ENCODE results near the gene MED28. TPM values are rescaled to one million over a fixed set of nuclear protein-coding genes. Genes with fewer than 3 reads are reported as not detected.

The MED28 gene, protein sequence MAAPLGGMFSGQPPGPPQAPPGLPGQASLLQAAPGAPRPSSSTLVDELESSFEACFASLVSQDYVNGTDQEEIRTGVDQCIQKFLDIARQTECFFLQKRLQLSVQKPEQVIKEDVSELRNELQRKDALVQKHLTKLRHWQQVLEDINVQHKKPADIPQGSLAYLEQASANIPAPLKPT
- total RNA-seq (2022; extraction: Qiagen RNA extraction; ENCODE audit: low read depth) = 29.3 to 41.0 TPM (median 31.4 TPM) in 5 replicates

DNA sequence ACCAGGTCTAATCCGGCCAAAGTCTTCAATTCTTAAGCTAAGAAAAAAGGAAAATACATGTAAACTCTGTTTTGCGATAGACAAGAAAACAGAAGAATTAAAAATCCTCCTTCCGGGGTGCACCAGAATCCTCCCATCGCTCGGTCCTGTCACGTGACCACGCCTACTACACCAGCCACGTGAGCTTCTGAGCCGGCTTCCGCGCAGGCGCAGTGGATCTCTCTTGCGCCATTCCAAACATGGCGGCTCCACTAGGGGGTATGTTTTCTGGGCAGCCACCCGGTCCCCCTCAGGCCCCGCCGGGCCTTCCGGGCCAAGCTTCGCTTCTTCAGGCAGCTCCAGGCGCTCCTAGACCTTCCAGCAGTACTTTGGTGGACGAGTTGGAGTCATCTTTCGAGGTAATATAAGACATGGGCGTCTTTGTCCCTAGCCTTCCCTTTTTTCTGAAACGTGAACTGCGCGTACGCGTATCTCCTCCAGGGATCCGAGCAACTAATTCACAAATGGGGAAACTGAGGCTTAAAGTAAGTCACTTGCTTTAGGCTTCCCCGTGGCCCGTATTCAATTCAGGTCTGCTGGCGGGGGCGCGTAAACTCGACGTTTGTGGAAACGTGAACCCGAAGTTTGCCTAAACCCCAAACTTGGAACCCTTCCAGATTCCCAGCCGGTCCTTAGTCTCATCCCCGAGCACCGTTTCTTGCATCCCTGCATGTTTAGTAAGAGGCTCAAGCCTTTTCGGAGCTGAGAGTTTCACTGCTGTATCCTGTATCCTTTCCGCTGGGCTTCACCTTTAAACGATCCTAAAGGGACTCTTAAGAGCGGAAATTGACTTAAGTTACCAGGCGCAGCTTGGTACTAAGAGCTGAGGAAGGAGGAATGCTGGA lies at the start of gene MED28:
Gene MED28 (plus strand): TSS at position 226 of the 884 bp plus-strand sequence. CDS start 14 bp downstream, at position 240.

DNA sequence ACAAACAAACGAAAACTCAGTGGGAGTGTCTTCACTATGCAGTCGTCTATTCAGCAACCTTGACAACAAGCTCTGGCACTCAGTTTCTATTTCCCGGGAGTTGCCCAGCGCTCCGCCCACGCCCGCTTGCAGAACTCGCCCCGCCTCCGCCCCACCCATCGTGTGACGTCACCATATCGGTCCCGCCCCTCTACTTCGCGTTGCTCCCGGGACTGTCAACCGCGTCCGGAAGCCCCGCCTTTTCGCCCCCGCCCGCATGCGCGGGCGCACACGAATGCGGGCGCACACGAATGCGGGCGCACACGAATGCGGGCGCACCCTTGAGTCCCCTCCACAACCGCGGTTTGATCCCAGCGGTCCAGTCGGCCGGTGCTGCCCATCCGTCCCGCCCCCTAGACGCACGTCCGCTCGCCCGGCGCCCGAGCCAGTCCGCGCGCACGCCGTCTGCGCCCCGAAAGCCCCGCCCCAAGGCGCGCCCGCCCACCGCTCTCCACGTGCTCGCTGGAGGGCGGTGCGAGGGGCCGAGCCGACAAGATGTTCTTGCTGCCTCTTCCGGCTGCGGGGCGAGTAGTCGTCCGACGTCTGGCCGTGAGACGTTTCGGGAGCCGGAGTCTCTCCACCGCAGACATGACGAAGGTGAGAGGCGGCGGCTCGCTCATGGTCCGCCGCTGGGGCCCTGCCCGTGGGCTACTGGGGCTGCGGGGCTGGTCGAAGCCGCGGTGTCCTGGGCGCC lies 37.3 kb upstream of the MED28 start, which contains the start of gene LAP3:
Gene LAP3 (plus strand): TSS at position 267 of the 733 bp plus-strand sequence. CDS start 268 bp downstream, at position 535.

Other genes starting within 250 kb of the MED28 start
- gene QDPR, start 102.6 kb upstream of the MED28 start, total RNA-seq (2022; extraction: Qiagen RNA extraction; ENCODE audit: low read depth) = 47.8 to 53.1 TPM (median 49.0 TPM) in 5 replicates
- gene CLRN2, start 99.5 kb upstream of the MED28 start, total RNA-seq (2022; extraction: Qiagen RNA extraction; ENCODE audit: low read depth) = not detected in 5 replicates
- gene LAP3, start 37.4 kb upstream of the MED28 start, total RNA-seq (2022; extraction: Qiagen RNA extraction; ENCODE audit: low read depth) = 32.5 to 46.3 TPM (median 35.5 TPM) in 5 replicates
- 0.02 to 0.06 TPM (median 0.03 TPM) in 4 of 5 replicates, not detected in the other for gene FAM184B, start 167.0 kb downstream of the MED28 start, total RNA-seq (2022; extraction: Qiagen RNA extraction; ENCODE audit: low read depth)
- 4.4 to 8.7 TPM (median 7.4 TPM) in 5 replicates for gene DCAF16, start 196.1 kb downstream of the MED28 start, total RNA-seq (2022; extraction: Qiagen RNA extraction; ENCODE audit: low read depth)
- 26.5 to 30.1 TPM (median 27.9 TPM) in 5 replicates for gene NCAPG, start 196.3 kb downstream of the MED28 start, total RNA-seq (2022; extraction: Qiagen RNA extraction; ENCODE audit: low read depth)

Measured in A549 treated with CpdA at 1 μM for 4 hours (cell line).